DMS 273 (cell line): ENCODE measurements around the gene S100P.
"Not testable (repeated sequence)": the region's sequence is repeated elsewhere in the genome, so short reads cannot be mapped to it uniquely, and the experiment has no call there.

ENCODE experiments used
- DNase-seq: peaks from one replicate; lab custom pipeline; 2025; ENCODE audit not compliant: unreplicated experiment; lab: John Stamatoyannopoulos, UW

Gene S100P

DNA sequence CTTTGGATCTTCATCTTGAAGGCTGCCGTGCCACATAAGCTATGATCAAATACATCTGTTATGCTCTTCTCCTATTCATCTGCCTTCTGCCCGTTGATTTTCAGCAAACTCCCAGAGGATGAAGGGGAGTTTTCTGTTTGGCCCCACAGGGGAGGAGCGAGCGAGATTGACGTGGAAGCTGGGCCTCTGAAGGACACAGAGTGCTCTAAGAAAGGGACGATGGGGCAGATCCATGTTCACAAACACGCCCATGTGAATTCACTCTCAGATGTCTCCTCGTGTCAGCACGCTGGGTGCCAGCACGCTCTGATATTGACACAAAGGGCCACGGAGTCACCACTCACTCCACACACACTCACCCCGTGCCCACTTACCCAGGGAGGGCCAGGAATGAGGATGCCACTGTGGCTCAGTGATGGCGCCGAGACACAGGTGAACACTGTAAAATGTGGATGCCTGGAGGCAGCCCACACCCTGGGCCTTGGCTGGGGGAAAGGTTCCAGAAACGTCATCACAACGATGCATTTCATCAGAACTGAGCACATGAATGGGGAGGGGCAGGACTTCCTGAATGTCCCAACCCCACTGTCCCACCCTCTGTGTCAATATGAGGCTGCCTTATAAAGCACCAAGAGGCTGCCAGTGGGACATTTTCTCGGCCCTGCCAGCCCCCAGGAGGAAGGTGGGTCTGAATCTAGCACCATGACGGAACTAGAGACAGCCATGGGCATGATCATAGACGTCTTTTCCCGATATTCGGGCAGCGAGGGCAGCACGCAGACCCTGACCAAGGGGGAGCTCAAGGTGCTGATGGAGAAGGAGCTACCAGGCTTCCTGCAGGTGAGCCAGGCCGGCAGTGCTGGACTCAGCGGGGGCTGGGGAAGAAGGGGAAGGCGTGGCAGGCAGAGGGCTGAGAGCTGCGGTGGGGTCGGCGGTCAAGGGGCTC lies at the start of gene S100P:
Gene S100P (plus strand): TSS at position 648 of the 946 bp plus-strand sequence. CDS start 55 bp downstream, at position 703.
- DNase-seq = no peak

DNA sequence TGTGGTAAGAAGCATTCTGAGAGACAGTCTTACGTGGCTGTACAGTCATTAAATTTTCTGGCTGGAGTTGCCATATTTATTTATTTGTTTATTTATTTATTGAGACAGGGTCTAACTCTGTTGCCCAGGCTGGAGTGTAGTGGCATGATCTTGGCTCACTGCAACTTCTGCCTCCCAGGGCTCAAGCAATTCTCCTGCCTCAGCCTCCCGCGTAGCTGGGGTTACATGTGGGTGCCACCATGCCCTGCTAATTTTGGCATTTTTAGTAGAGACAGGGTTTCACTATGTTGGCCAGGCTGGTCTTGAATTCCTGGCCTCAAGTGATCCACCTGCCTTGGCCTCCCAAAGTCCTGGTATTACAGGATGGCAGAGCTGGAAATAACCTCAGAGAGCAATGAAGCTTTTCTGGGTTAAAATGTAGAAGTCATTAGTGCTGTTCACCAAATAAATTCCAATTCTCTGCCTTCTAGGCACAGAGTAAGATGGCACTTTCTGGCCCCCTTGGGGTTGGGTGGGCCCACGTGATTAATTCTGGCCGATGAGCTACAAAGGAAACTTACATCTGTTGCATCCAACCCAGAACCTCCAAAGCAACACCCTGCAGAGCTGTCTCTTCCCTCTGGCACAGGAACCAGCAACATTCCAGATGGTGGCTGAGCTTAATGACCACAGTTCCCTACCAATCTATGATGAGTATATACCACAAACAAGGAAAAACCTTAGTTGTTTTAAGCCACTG lies 48.7 kb upstream of the S100P start:
- peak; percentile 31 for DNase-seq

DNA sequence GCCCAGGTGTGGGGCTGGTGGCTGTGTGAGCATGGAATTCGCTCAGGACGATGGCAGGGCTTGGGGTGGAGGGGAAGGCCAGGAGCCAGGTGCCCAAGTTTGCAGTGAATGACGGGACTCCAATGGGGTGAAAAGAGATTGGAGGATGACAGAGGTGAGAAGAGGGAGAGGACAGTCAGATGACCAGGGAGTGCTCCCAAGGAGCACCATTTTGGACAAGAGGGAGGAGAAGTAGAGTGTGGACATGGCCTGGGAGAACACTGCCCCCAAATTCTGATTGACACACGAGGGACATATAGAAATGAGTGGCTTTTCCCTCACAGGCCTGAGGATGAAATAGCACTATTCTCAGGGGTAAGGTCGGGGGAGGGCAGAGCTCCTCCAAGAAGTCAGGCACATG lies 46.5 kb upstream of the S100P start:
- no peak for DNase-seq

DNA sequence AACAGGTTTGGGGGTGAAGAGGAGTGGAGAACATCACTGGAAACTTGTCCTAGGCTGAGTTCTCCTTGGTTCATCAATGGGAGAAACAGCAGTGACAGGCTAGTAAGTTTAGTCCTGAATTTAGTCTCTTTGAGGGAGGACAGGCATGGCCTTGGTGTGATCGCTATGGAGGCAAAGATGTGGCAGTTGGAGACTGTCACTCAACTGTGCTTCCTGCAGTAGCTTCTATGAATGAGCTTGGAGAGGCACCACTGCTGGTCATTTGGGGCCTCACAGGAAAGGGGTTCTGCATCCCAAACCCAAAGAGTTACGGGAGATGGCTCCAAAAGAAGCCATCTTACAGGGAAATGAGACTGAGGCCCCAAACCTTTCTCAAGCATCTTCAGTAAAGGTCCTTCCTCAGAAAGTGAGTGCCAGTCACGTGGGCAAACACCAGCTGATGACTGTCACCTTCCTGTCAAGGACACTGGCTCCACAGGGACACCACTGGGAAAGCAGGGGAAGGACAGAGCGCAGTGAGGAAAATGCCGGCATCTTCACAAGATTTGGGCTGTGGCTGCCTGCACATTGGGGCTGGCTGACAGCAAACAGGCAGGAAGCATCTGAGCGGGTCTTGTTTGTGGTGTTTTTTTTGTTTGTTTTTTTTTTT lies 46.0 kb upstream of the S100P start:
- DNase-seq = no peak

DNA sequence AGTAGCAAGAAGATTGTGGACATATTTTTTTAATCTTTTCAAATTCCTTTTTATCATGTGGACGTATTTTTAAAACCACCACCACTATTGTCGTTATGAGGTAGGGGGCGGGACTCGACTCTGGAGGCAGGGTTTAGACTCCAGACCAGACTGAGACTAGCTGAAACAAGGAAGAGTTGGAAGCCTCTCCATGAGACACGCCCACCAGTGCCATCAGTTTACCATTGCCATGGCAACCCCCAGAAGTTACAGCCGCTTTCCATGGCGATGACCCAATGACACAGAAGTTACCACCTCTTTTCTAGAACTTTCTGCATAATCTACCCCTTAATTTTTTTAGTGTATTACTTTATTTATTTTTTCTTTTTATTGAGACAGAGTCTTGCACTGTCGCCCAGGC lies 44.5 kb upstream of the S100P start:
- no peak for DNase-seq

DNA sequence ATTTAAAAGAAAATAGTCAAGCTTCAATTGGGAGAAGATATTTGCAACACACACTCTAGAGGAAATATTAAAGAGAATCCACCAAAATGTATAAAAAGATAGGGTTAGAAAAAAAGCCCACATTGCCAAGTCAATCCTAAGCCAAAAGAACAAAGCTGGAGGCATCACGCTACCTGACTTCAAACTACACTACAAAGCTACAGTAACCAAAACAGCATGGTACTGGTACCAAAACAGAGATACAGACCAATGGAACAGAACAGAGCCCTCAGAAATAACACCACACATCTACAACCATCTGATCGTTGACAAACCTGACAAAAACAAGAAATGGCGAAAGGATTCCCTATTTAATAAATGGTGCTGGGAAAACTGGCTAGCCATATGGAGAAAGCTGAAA lies 39.5 kb upstream of the S100P start:
- not testable (repeated sequence) for DNase-seq

DNA sequence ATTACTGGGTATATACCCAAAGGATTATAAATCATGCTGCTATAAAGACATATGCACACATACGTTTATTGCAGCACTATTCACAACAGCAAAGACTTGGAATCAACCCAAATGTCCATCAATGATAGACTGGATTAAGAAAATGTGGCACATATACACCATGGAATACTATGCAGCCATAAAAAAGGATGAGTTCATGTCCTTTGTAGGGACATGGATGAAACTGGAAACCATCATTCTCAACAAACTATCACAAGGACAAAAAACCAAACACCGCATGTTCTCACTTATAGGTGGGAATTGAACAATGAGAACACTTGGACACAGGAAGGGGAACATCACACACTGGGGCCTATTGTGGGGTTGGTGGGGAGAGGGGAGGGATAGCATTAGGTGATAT lies 38.4 kb upstream of the S100P start:
- DNase-seq = not testable (repeated sequence)

DNA sequence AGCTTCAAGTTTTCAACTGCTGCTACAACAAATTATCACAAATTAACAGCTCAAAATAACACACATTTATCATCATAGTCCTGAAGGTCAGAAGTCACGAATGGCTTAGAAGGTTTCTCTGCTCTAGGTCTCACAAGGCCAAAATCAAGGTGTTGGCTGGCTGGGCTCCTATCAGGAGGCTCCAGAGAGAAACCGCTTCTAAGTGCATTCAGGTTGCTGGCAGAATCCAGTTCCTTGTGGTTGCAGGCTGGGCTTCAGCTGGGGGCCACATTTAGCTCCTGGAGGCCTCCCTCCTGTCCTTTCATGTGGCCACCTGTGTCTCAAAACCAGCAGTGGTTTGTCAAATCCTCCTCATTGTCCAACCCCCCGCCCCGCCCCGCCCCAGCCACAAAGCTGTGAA lies 37.8 kb upstream of the S100P start:
- DNase-seq = no peak

DNA sequence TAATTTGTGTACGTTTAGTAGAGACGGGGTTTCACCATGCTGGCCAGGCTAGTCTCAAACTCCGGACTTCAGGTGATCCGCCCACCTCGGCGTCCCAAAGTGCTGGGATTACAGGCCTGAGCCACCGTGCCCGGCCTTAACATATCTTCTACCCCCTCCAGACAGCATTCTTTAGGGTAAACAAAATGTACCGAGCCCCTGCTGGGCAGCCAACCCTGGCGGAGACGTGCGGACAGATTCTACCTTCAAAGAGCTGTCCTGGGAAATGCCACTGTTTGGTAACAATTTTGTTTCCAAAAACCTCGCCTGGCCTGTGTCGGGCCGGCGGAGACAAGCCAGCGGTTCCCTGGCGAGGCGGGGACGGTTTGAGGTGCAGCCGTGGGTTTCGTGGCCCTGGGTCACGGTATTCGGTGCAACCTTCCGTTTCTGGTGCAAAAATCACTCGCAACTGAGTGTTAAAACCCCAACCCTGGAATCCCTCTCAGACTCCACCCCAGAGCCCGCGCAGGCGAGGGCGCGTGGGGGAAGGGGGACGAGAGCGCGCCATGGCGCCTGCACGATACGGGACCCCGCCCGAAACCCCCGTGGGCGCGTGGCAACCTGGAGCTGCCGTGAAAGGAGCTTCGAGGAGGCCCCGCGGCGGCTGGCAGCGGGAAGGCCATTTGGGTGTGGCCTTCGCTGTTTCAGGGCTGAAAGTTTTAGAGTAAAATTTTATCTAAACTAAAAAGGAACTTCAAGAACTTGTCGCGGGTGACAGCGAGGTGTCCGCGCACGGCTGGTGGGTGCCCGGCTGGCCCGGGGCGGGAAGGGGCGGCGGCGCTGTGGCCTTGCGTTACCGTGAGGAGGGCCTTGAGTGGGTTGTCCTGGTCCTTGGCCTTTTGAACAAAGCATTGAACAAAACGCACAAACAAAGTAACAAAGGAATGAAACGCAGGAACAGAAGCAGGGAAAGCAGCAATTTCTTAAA lies 36.2 kb upstream of the S100P start:
- DNase-seq = no peak

DNA sequence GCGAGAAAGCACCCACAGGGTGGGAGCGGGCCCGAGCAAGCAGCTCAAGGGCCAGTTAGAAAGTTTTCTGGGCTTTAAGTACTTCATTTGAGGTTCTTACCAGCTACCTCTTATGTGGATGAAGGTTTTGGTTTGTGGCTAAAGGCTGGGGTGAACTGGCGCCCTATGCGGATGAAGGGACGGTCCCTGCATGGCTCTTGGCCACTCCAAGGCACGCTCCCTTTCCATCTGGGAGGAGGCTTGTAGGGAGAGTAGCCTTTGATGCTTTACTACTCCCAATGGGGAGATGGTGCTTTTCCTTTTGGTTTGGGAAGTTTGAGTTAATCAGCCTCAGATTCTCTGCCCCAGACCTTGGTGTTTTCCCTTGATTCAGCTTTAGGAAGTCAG lies 35.5 kb upstream of the S100P start:
- no peak for DNase-seq

DNA sequence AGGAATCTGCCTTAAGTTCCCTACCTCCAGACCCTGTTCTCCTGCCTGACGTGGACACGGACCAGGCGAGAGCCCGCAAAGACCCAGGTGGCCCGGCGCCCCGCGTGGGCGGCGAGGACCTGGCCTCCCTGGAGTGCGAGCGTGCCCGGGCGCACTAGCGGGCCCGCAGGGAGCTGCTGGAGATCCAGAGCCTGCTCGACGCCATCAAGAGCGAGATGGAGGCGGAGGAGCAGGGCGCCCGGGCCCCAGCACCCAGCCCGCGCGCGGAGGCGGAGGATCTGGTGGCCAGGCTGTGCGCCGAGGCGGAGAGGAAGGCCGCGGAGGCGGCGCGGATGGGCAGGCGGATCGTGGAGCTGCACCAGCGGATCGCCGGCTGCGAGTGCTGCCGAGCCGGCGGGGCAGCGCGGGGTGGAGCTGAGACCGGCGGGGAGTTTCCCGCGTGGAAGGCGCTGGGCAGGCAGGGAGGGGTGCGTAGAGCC lies 35.0 kb upstream of the S100P start:
- DNase-seq = no peak

DNA sequence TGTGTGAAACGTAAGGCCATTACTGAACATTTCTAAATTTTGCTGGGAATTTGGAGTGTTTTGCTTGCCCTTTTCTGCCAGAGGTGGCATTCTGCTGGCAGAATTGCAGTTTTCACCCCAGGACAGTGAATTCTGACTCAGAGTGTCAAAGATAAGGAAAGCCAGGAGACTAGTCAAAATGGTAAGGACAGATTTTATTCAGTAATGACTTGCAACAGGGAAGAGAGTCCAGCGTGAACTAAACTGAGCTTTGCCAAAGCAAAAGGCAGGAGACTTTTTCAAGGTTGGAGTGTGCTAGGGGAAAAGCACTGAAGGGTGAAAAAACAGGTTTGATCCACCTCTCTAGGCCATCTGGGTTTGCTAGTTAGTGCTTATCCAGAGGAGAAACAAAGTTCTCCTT lies 33.8 kb upstream of the S100P start:
- DNase-seq = no peak

DNA sequence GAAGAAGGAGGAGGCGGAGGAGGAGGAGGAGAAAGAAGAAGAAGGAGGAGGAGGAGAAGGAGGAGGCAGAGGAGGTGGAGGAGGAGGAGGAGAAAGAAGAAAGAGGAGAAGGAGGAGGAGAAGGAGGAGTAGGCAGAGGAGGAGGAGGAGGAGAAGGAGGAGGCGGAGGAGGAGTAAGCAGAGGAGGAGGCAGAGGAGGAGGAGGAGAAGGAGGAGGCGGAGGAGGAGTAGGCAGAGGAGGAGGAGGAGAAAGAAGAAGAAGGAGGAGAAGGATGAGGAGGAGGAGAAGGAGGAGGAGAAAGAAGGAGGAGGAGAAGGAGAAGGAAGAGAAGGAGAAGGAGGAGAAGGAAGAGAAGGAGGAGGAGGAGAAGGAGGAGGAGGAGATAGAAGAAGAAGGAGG lies 33.2 kb upstream of the S100P start:
- DNase-seq = no peak

DNA sequence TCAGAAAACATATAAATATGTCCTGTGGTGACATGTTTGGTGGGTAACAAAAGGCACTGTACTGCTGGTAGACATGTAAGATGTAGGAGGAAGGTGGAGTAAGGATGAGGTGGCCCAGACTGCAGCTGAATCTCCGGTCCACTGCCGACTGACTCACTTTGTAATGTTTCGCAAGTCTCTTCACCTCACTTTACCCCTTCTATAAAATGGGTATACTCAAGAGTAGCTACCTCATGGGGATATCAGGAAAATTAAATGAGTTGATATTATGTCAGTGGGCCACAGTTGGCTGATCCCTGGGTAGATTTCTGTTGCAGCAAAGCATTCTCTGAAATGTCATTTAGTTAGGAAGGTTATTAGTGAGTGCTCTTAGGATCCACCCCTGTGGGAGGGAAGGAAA lies 31.1 kb upstream of the S100P start:
- DNase-seq = no peak

DNA sequence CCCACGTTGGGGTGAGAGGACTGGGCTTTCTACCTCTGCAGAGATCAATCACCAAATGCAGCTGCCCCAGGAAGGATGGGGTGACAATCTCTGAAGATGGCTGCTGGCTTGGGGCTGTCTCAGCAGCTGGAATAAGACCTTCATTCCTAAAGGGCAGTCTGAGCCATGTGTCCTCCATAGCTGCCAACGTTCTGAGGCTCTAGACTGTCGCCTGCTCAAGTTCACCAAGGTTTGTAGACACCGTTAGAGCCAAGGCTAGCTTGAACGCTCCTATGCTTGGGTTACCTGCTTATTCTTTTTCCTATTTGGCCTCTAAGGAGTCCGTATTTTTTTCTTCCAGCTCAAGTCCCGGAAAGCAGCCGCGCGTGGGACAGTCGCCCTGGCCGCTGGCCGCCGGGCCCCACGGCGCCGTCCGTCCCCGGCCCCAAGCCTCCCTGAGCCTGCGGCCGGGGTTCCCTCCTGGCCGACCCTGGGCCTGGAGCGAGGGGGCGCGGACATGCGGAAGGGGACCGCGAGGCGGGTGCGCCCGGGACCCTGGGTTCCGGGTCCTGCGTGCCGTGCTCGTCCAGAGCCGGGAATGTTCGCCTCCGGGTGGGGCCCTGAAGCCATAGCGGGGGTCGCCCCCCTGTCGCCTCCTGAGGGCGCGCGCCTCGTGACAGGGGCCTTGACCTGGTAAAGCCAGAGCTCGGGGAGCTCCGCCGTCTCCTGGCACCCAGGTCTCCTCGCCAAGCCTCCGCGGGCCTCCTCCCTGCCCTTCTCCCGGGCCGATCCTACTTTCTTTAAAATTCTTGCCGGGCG lies 29.9 kb upstream of the S100P start:
- DNase-seq = peak; percentile 17

DNA sequence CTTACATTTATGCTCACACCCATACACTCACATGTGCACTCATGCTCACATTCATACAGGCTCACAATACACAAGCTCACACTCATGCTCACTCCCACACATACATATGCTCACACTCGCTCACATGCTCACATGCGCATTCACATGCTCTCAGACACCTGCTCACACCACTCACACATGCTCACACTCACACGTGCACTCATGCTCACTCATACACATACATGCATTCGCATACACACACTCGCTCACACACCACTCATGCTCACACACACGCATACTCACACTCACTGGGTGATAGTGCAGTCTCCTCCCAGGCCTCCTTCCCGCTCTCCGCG lies 28.4 kb upstream of the S100P start:
- no peak for DNase-seq

DNA sequence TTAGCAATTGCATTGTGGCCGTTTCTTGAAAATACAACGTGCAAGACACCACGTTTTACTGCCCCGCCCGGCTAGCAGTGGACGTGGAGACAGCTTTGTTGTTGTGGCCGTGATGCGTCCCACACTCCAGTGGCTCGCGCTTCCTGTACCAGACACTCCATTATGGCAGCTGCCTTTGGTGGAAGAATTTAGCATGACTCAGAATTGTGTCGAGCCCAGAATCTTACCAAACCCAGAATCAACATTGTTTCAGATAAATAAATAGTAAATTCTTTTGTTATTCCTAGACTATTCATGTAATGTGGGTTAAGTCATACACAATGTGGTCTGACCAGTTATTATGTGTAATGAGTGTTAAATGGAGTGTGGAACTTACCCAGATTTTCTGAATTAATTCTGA lies 25.3 kb upstream of the S100P start:
- DNase-seq = no peak

DNA sequence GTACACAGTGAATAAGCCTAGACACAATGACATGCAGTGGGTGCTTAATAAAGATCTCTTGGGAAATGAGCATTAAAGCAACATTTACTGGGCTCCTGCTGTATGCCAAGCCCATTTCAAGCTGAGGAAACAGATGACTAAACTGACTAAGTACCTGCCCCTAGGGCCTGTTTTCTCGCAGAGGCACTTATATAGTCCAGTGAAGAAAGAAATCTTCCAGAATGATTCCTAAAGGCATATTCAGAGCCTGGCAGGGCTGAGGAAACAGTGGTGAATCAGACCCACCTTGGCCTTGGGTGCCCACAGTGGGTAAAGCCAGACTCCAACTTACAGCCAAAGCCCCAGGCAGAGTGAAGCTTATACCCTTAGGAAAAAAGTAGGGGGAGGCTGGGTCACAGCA lies 22.0 kb upstream of the S100P start:
- DNase-seq = no peak

DNA sequence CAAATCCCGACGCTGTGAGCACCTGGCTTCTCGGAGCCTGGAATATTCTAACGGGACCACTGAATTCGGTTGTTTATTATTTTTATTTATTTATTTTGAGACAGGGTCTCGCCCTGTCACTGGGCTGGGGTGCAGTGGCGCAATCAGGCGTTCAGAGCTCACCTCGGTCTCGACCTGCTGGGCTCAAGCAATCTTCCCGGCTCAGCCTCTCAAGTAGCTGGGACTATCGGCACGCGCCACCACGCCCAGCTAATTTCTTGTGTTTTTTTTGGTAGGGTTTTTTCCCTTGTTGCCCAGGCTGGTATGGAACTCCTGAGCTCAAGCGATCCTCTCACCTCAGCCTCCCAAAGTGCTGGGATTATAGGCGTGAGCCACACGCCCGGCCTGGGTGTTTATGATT lies 21.5 kb upstream of the S100P start:
- no peak for DNase-seq
